C4-2B (cell line): ENCODE data around the gene PRKAG2.

Experiments
- ZFX ChIP-seq: fragments of 450-650 bp; IDR thresholded peaks from 2 replicates; pipeline ENCODE4 v1.6.1; 2017
- TF ChIP-seq, protein P1 (sequence below): fragments of 450-650 bp; conservative IDR thresholded peaks from 2 replicates; pipeline ENCODE4 v1.5.1; 2017; ENCODE audit warnings: mild to moderate bottlenecking

DNA sequence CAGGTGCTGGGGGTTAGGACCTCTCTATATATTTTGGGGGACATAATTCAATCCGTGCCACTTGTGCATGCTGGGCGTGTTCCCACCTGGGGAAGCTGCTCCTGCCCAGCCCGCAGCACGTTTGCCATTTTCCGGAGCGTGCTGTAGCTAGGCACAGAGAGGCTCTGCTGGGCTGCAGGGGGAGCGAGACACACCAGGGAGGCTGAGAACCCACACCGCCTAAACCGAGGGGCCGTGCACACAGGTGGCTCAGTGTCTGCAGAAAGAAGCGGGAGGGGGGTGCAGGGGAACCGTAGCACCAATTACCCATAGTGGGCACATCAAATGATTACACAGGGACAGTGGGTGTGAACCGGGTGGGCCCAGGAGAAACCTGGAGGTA, 27.0 kb downstream of the PRKAG2 start:
- TF ChIP-seq, protein P1, sequence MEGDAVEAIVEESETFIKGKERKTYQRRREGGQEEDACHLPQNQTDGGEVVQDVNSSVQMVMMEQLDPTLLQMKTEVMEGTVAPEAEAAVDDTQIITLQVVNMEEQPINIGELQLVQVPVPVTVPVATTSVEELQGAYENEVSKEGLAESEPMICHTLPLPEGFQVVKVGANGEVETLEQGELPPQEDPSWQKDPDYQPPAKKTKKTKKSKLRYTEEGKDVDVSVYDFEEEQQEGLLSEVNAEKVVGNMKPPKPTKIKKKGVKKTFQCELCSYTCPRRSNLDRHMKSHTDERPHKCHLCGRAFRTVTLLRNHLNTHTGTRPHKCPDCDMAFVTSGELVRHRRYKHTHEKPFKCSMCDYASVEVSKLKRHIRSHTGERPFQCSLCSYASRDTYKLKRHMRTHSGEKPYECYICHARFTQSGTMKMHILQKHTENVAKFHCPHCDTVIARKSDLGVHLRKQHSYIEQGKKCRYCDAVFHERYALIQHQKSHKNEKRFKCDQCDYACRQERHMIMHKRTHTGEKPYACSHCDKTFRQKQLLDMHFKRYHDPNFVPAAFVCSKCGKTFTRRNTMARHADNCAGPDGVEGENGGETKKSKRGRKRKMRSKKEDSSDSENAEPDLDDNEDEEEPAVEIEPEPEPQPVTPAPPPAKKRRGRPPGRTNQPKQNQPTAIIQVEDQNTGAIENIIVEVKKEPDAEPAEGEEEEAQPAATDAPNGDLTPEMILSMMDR = no peak
- no peak for TF ChIP-seq ZFX
